Fibroblast of lung (primary cell): Measurements from ENCODE around the gene SMNDC1.

Source experiments
- EZH2 ChIP-seq: IDR thresholded peaks from 2 replicates; pipeline ENCODE4 v1.5.1; 2012; ENCODE audit warnings: low read length, control low read depth, mild to moderate bottlenecking; ENCODE audit errors: missing control alignments
- TF ChIP-seq, protein P1 (sequence below), 2 donors: IDR thresholded peaks in 1 of 2; conservative IDR thresholded peaks in 1 of 2; 1 replicate in 1 of 2; 2 replicates in 1 of 2; pipeline ENCODE4 v1.5.1; 2011 to 2012; ENCODE audit warnings: low read length in 2 of 2, control low read depth in 1 of 2, inconsistent platforms in 1 of 2, low read depth in 1 of 2, mild to moderate bottlenecking in 1 of 2

DNA sequence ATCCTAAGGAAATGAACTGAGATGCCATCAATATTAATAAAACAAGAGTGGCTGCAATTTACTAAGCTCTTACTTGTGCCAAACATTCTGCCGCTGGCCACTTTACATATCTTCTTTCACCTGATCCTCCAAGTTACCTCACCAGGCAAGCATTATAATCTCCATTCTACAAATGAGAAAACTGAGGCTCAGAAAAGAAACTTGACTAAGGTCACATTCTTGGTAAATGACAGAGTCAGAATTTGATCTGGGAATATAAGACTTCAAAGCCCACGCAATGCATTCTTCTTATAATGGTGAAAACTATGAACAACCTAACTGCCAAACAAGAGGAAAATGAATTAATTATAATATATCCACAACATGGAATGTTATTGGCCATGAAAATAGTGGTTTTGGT lies 46.1 kb upstream of the SMNDC1 start:
- no peak for TF ChIP-seq EZH2
- TF ChIP-seq, protein P1, sequence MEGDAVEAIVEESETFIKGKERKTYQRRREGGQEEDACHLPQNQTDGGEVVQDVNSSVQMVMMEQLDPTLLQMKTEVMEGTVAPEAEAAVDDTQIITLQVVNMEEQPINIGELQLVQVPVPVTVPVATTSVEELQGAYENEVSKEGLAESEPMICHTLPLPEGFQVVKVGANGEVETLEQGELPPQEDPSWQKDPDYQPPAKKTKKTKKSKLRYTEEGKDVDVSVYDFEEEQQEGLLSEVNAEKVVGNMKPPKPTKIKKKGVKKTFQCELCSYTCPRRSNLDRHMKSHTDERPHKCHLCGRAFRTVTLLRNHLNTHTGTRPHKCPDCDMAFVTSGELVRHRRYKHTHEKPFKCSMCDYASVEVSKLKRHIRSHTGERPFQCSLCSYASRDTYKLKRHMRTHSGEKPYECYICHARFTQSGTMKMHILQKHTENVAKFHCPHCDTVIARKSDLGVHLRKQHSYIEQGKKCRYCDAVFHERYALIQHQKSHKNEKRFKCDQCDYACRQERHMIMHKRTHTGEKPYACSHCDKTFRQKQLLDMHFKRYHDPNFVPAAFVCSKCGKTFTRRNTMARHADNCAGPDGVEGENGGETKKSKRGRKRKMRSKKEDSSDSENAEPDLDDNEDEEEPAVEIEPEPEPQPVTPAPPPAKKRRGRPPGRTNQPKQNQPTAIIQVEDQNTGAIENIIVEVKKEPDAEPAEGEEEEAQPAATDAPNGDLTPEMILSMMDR (conservative IDR thresholded peaks at IDR 0.05 in 1 of 2, IDR thresholded peaks at IDR 0.05 in 1 of 2; ENCODE audit: low read depth in 1 of 2, low read length in 2 of 2): no peak
